WI38 (cell line): ENCODE data around the gene MROH2A.

Source experiments
- H3K4me3 ChIP-seq: 2 replicates; pipeline ENCODE4 v1.5.1; 2011; ENCODE audit warnings: low read depth, mild to moderate bottlenecking, control low read depth, low read length
- TF ChIP-seq, protein P1 (sequence below): IDR thresholded peaks from 2 replicates; pipeline ENCODE4 v1.5.1; 2012; ENCODE audit warnings: low read depth, mild to moderate bottlenecking, control low read depth, low read length

The MROH2A gene

DNA sequence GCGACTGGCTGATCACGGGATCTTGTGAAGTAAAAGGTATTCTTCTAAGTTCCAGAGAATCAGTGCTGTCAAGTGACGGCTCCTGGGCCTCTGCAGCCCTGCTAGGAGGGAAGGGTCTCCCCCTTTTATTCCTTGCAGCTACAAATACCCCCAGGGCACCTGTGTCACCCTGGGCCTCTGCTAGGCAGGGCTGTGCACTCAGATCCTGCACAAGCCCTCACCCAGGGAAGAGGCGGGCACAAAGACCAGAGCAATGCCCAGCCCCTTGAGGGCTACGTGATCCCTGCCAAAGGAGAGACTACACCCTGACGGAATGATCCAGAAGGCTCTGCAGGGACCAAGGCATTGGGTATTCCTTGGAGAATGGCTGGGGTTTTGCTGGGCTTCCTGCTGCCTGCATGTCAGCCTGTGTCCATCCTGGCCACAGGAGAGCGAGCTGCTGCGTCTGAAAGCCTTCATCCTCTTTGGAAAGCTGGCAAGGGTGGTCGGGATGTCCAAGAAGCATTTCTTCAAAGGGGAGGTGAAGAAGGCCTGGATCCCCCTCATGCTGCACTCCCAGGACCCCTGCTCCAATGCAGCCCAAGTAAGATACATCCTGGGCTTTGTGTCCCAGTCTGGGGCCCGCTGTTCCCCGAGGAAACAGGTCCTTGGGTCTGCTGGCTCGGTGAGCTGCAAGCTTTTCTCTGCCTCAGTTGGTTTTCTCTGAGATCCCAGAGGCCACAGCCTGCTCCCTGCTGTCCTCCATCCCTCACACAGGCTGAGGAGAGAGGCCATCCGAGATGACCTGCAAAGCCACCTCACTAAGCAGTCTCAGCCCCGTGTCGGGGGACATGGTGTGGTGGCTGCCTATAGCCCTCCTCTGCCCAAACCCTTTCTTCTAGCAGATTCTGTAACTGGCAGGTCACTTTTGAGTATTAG is 51.3 kb downstream of the MROH2A start:
- no peak overlapping the region for H3K4me3 ChIP-seq
- TF ChIP-seq, protein P1, sequence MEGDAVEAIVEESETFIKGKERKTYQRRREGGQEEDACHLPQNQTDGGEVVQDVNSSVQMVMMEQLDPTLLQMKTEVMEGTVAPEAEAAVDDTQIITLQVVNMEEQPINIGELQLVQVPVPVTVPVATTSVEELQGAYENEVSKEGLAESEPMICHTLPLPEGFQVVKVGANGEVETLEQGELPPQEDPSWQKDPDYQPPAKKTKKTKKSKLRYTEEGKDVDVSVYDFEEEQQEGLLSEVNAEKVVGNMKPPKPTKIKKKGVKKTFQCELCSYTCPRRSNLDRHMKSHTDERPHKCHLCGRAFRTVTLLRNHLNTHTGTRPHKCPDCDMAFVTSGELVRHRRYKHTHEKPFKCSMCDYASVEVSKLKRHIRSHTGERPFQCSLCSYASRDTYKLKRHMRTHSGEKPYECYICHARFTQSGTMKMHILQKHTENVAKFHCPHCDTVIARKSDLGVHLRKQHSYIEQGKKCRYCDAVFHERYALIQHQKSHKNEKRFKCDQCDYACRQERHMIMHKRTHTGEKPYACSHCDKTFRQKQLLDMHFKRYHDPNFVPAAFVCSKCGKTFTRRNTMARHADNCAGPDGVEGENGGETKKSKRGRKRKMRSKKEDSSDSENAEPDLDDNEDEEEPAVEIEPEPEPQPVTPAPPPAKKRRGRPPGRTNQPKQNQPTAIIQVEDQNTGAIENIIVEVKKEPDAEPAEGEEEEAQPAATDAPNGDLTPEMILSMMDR, result no peak

DNA sequence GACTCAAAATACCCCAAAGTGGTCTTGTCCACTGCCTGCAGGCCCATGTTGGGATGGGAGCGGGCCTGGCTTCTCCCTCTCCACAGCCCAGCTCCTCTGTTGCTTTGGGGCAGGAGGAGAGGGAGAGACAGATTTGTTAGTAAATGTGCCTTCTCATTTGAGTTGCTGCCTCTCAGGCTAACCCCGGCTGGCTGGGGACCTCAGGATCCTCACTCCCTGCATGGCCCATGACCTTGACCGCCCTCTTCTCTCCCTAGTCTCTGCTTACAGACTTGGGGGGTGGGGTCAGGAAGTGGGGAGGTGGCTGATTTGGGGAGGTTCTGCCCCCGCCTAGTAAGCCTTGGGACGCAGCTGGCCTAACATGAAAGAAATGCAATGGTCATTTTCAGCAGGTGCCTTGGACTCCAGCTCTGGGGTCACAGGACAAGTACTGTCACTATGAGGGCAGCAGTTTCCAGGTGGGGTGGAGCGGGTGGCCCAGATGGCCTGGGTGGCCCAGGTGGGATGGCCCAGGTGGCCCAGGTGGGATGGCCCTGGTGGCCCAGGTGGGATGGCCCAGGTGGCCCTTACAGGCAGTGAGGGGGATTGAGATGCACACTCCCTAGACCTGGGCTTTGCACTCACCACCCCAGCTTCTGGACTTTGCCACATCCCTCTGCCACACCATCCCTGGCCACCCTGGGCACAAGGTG is 52.1 kb downstream of the MROH2A start:
- no peak overlapping the region for H3K4me3 ChIP-seq
- TF ChIP-seq, protein P1, result no peak

- TF ChIP-seq, protein P1, result no peak
- H3K4me3 ChIP-seq, result no peak overlapping the region
These were observed 53.0 kb downstream of the MROH2A start for GRCh38 chr2:233831011-233831721.

DNA sequence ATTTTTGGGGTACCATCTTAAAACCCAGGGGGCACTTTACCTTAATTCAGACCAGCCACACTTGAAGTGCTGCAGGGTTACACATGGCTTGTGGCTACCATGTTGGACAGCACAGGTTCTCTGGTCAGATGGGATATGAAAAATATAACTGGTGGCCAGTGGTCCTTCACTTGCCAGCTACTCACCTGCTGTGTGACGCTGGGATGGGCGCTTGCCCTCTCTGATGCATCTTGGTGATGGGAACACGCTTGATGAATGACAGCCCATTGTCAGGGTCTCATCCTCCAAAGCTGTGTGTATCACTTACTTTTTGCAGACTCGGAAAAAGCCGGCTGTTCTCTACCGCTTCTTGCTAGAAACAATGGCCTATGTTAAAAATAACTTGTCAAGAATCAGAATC is 53.7 kb downstream of the MROH2A start:
- TF ChIP-seq, protein P1, result no peak
- H3K4me3 ChIP-seq, result no peak overlapping the region

GRCh38 chr2:233832414-233832813 is 54.3 kb downstream of the MROH2A start:
- no peak overlapping the region for H3K4me3 ChIP-seq
- TF ChIP-seq, protein P1, result no peak

- TF ChIP-seq, protein P1, result no peak
- H3K4me3 ChIP-seq, result no peak overlapping the region
These were observed 54.8 kb downstream of the MROH2A start for GRCh38 chr2:233832869-233833311.
